HepG2 (cell line): Measurements from ENCODE around the gene CDKL2. TPM values are rescaled to one million over a fixed set of nuclear protein-coding genes. Genes with fewer than 3 reads are reported as not detected.
A peak's percentile ranks its signal among the peaks of the same experiment; 100 is the strongest.

Experiments used
- ARID4A ChIP-seq: sonication (generic); formaldehyde crosslinking; IDR thresholded peaks from 2 replicates; pipeline ENCODE4 v1.5.0; 2020; ENCODE audit warnings: mild to moderate bottlenecking, missing genetic modification reagents, borderline replicate concordance
- BRD4 ChIP-seq: sonication (generic); formaldehyde crosslinking; IDR thresholded peaks from 2 replicates; pipeline ENCODE4 v1.4.0; 2020; ENCODE audit warnings: missing genetic modification reagents
- CSRNP1 ChIP-seq: sonication (generic); formaldehyde crosslinking; IDR thresholded peaks from 2 replicates; pipeline ENCODE4 v1.8.1; 2023; ENCODE audit warnings: mild to moderate bottlenecking, missing genetic modification reagents
- E2F5 ChIP-seq: sonication (generic); formaldehyde crosslinking; conservative IDR thresholded peaks from 2 replicates; pipeline ENCODE4 v1.4.0; 2020; ENCODE audit warnings: missing genetic modification reagents
- FUBP1 ChIP-seq: sonication (generic); formaldehyde crosslinking; IDR thresholded peaks from 2 replicates; pipeline ENCODE4 v1.5.1; 2020; ENCODE audit warnings: missing genetic modification reagents, mild to moderate bottlenecking, borderline replicate concordance
- HCFC1 ChIP-seq: fragments of 150-350 bp; IDR thresholded peaks from 2 replicates; pipeline ENCODE4 v1.6.1; 2014; ENCODE audit warnings: low read depth, low read length
- HOXA9 ChIP-seq: sonication (generic); formaldehyde crosslinking; IDR thresholded peaks from 2 replicates; pipeline ENCODE4 v1.8.1; 2022; ENCODE audit warnings: missing genetic modification reagents, mild to moderate bottlenecking, moderate library complexity, borderline replicate concordance
- MEIS2 ChIP-seq: sonication (generic); formaldehyde crosslinking; IDR thresholded peaks from 2 replicates; pipeline ENCODE4 v1.9.0; 2021; ENCODE audit warnings: mild to moderate bottlenecking, missing genetic modification reagents
- MTA3 ChIP-seq: sonication (generic); formaldehyde crosslinking; IDR thresholded peaks from 2 replicates; pipeline ENCODE4 v1.4.0; 2020; ENCODE audit warnings: missing genetic modification reagents
- ONECUT2 ChIP-seq: sonication (generic); formaldehyde crosslinking; IDR thresholded peaks from 2 replicates; pipeline ENCODE4 v1.4.0; 2020; ENCODE audit warnings: missing genetic modification reagents
- RCOR2 ChIP-seq: IDR thresholded peaks from 2 replicates; pipeline ENCODE4 v1.6.1; 2016; ENCODE audit warnings: missing biosample characterization, missing genetic modification reagents
- TBX2 ChIP-seq: sonication (generic); formaldehyde crosslinking; IDR thresholded peaks from 2 replicates; pipeline ENCODE4 v1.5.0; 2020; ENCODE audit warnings: missing genetic modification reagents, mild to moderate bottlenecking, borderline replicate concordance
- ZBTB38 ChIP-seq: sonication (generic); formaldehyde crosslinking; IDR thresholded peaks from 2 replicates; pipeline ENCODE4 v1.5.1; 2020; ENCODE audit warnings: mild to moderate bottlenecking, missing genetic modification reagents
- ZFX ChIP-seq: sonication (generic); formaldehyde crosslinking; IDR thresholded peaks from 2 replicates; pipeline ENCODE4 v1.4.0; 2020; ENCODE audit warnings: mild to moderate bottlenecking, low read depth, missing genetic modification reagents, moderate library complexity
- ZNF430 ChIP-seq: sonication (generic); formaldehyde crosslinking; IDR thresholded peaks from 2 replicates; pipeline ENCODE4 v1.9.0; 2021; ENCODE audit warnings: mild to moderate bottlenecking, missing genetic modification reagents
- ZNF777 ChIP-seq: sonication (generic); formaldehyde crosslinking; IDR thresholded peaks from 2 replicates; pipeline ENCODE4 v1.4.0; 2020; ENCODE audit warnings: missing genetic modification reagents
- polyA plus RNA-seq, 8 experiments: library from polyadenylated mRNA; depleted of rRNA in 3 of 8; stranded (reverse) in 7 of 8; unstranded in 1 of 8; fragments of >200 nt; fragmentation: Illumina TruSeq in 4 of 8; extraction: Trizol in 4 of 8; gene quantifications; 2 replicates each; pipeline versions ENCODE4 v1.2.1 to v1.2.3, GENCODE V29; 2011 to 2016; ENCODE audit warnings: low read depth in 4 of 8, missing spikeins in 1 of 8, mixed read lengths in 1 of 8; ENCODE audit not compliant: insufficient read depth in 1 of 8
- total RNA-seq, 5 experiments: library from RNA; depleted of rRNA; stranded (reverse); fragments of >200 nt; fragmentation: Illumina TruSeq; extraction: Trizol; gene quantifications; 2 replicates each; pipeline ENCODE4 v1.2.3, GENCODE V29; 2016; ENCODE audit warnings: low read depth in 1 of 5
- TF ChIP-seq, protein P1 (sequence below): sonication (generic); formaldehyde crosslinking; conservative IDR thresholded peaks from 2 replicates; pipeline ENCODE4 v1.8.0; 2022; ENCODE audit warnings: low read depth, missing genetic modification reagents

Gene CDKL2
- total and polyA plus RNA-seq, 2 of the 13 experiments (the other 11 are each of a cell fraction or from before 2014, with no cell fraction given) = not detected

GRCh38 chr4:75673027-75673958, 43.0 kb upstream of the CDKL2 start, which contains the start of gene G3BP2 (continued):
- TF ChIP-seq, protein P1, sequence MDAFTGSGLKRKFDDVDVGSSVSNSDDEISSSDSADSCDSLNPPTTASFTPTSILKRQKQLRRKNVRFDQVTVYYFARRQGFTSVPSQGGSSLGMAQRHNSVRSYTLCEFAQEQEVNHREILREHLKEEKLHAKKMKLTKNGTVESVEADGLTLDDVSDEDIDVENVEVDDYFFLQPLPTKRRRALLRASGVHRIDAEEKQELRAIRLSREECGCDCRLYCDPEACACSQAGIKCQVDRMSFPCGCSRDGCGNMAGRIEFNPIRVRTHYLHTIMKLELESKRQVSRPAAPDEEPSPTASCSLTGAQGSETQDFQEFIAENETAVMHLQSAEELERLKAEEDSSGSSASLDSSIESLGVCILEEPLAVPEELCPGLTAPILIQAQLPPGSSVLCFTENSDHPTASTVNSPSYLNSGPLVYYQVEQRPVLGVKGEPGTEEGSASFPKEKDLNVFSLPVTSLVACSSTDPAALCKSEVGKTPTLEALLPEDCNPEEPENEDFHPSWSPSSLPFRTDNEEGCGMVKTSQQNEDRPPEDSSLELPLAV (CRISPR knock-in tag) = no peak
- TF ChIP-seq HCFC1 (peak; percentile 17; the same call in 1 of the 2 replicates), ZNF777 (peak; percentile 29; the same call in 1 of the 2 replicates), FUBP1 (no peak), ONECUT2 (CRISPR knock-in tag) (no peak; the same call in 1 of the 2 replicates), MEIS2 (no peak; the same call in 1 of the 2 replicates), RCOR2 (peak; percentile 39; the same call in 1 of the 2 replicates), ARID4A (CRISPR knock-in tag) (peak; percentile 85; the same call in 1 of the 2 replicates), E2F5 (no peak), CSRNP1 (peak; percentile 54; the same call in 1 of the 2 replicates), ZBTB38 (CRISPR knock-in tag) (peak; percentile 82), BRD4 (no peak; the same call in 1 of the 2 replicates), ZNF430 (CRISPR knock-in tag) (peak; percentile 86; the same call in 1 of the 2 replicates), TBX2 (CRISPR knock-in tag) (peak; percentile 94), ZFX (peak; percentile 67), MTA3 (CRISPR knock-in tag) (no peak), HOXA9 (no peak)
